Measurements from ENCODE around the gene TARS3. TPM values are rescaled to one million over a fixed set of nuclear protein-coding genes. Genes with fewer than 3 reads are reported as not detected.

TARS3 gene
- total RNA-seq, 1 experiment from 2014 or later = 9.5 TPM

DNA sequence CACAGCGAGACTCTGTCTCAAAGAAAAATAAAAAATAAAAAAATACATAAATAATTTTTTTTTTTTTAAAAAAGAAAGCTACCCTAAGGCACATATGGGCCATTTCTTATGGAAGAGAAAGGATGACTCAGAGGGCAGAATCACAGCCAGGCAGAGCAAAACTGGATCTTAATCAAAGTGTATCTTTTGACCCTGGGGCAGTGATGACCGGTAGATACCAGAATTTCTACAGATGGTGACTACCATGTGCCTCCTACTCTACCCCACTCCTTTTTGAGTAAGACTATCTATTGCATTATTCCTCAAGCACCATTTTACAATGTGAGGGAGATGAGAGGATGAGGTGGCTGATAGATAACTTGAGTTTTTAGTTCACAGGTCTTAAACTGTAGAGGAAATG is 26.0 kb downstream of the TARS3 start:
- ChIA-PET POLR2A (no interaction called here), CTCF (no interaction called here)
- H3K9me3 Mint-ChIP-seq = peaks cover 7% of the 10 kb centered on the region

DNA sequence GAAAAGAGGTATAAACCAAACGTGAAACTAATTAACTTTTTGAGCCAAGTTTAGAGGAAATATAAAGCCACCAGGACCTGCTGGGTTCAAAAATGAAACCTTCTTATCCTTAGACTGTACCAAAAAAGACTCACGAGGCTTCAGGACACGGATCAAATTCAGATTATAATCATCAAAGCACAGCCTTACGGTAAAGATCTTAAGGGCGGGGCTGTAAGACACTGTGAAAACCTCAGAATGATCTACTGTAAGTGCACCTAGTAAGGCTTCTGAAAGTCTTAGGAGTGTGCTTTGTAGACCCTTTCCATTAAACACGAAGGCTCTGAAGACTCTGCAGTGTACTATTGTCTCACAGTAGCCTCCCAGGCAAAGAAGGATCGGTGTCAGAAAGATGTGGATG is 26.8 kb downstream of the TARS3 start:
- Mint-ChIP-seq H3K27me3 (ENCODE audit: low read depth) (no peaks in the 10 kb centered on the region), H3K9me3 (peaks cover 7% of the 10 kb centered on the region), H3K4me3 (no peak overlapping the region), H3K27ac (no peak overlapping the region), H3K36me3 (peaks cover 41% of the 10 kb centered on the region), H3K4me1 (peaks cover 9% of the 10 kb centered on the region)
- DNase-seq (ENCODE audit: low spot score) = no peak
- TF ChIP-seq, protein P1, sequence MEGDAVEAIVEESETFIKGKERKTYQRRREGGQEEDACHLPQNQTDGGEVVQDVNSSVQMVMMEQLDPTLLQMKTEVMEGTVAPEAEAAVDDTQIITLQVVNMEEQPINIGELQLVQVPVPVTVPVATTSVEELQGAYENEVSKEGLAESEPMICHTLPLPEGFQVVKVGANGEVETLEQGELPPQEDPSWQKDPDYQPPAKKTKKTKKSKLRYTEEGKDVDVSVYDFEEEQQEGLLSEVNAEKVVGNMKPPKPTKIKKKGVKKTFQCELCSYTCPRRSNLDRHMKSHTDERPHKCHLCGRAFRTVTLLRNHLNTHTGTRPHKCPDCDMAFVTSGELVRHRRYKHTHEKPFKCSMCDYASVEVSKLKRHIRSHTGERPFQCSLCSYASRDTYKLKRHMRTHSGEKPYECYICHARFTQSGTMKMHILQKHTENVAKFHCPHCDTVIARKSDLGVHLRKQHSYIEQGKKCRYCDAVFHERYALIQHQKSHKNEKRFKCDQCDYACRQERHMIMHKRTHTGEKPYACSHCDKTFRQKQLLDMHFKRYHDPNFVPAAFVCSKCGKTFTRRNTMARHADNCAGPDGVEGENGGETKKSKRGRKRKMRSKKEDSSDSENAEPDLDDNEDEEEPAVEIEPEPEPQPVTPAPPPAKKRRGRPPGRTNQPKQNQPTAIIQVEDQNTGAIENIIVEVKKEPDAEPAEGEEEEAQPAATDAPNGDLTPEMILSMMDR (IDR thresholded peaks at IDR 0.05) = no peak
- TF ChIP-seq ZBTB21 (CRISPR knock-in tag; IDR thresholded peaks at IDR 0.05; ENCODE audit: borderline replicate concordance) (no peak), E2F4 (CRISPR knock-in tag; IDR thresholded peaks at IDR 0.05; ENCODE audit: borderline replicate concordance, low read depth) (no peak), HMGA2 (CRISPR knock-in tag; IDR thresholded peaks at IDR 0.05) (no peak)
- CTCF ChIA-PET = no interaction called here
- ATAC-seq = no peak
- POLR2A ChIA-PET = no interaction called here

More for the DNA sequence above, 26.0 kb downstream of the TARS3 start:
- no peaks in the 10 kb centered on the region for H3K27me3 Mint-ChIP-seq (ENCODE audit: low read depth)
- no peak overlapping the region for H3K27ac Mint-ChIP-seq
- no peak for DNase-seq (ENCODE audit: low spot score)
- H3K4me1 Mint-ChIP-seq = peaks cover 1% of the 10 kb centered on the region
- ATAC-seq = no peak
- H3K4me3 Mint-ChIP-seq = no peak overlapping the region
- H3K36me3 Mint-ChIP-seq = peaks cover 38% of the 10 kb centered on the region
- no peak for TF ChIP-seq ERG (CRISPR knock-in tag; IDR thresholded peaks at IDR 0.05)

DNA sequence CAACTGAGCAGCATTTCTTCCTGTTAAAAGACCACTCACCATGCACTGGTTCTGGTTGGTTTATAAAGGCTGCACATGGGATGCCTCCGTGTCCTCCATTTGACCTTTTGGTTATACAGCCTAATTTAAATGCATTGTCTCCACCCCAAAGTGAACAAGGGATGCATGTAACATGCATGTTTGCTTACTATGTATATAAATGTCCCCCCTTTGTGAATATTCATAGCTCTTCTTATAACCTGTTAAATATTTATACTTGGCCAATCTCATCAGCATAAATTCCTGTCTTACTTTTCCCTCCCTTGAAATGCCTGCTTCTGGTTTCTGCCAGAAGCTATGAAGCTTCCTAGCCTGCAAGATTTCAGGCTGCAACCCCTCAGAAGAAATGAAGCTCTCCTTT is 27.4 kb downstream of the TARS3 start:
- H3K4me1 Mint-ChIP-seq = peaks cover 9% of the 10 kb centered on the region
- POLR2A ChIA-PET = no interaction called here
- CTCF ChIA-PET = no interaction called here
- H3K27me3 Mint-ChIP-seq (ENCODE audit: low read depth) = no peaks in the 10 kb centered on the region
- no peak for TF ChIP-seq ESRRA (CRISPR knock-in tag; IDR thresholded peaks at IDR 0.05; ENCODE audit: borderline replicate concordance)
- H3K9me3 Mint-ChIP-seq = peaks cover 7% of the 10 kb centered on the region
- ATAC-seq (no peak), DNase-seq (ENCODE audit: low spot score) (no peak)
- H3K36me3 Mint-ChIP-seq = peaks cover 39% of the 10 kb centered on the region
- no peak overlapping the region for H3K4me3 Mint-ChIP-seq
- H3K27ac Mint-ChIP-seq = no peak overlapping the region

DNA sequence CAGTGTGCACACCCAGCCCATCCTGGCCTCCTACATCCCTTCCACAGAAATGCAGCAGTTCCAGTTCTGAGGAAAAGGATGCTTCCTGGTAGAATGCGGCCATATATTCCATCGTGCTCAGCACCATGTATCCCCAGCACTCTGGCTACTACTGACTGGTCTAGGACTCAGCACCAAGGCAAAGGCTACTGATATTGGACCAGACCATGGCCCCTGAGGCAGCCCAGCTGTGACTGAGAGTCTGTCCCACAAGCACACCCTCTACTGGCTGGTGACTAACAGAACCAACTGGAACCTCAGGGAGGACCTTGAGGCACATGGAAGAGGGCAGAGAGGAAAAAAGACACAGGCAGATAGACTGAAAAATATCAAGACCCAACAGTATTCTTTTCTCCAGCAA is 30.0 kb downstream of the TARS3 start:
- Mint-ChIP-seq H3K4me1 (peaks cover 9% of the 10 kb centered on the region), H3K4me3 (no peak overlapping the region), H3K9me3 (peaks cover 7% of the 10 kb centered on the region), H3K27ac (no peak overlapping the region), H3K27me3 (ENCODE audit: low read depth) (no peaks in the 10 kb centered on the region), H3K36me3 (peaks cover 21% of the 10 kb centered on the region)
- TF ChIP-seq TCF7 (CRISPR knock-in tag; IDR thresholded peaks at IDR 0.05; ENCODE audit: low read depth) (no peak), ATF1 (CRISPR knock-in tag; IDR thresholded peaks at IDR 0.05) (no peak), TEAD4 (CRISPR knock-in tag; IDR thresholded peaks at IDR 0.05) (no peak), ETV6 (CRISPR knock-in tag; IDR thresholded peaks at IDR 0.05) (no peak), JAZF1 (CRISPR knock-in tag; IDR thresholded peaks at IDR 0.05) (no peak), ZNF263 (CRISPR knock-in tag; IDR thresholded peaks at IDR 0.05; ENCODE audit: low read depth) (no peak), ZNF396 (CRISPR knock-in tag; IDR thresholded peaks at IDR 0.05; ENCODE audit: borderline replicate concordance) (no peak)
- TF ChIP-seq, protein P2, sequence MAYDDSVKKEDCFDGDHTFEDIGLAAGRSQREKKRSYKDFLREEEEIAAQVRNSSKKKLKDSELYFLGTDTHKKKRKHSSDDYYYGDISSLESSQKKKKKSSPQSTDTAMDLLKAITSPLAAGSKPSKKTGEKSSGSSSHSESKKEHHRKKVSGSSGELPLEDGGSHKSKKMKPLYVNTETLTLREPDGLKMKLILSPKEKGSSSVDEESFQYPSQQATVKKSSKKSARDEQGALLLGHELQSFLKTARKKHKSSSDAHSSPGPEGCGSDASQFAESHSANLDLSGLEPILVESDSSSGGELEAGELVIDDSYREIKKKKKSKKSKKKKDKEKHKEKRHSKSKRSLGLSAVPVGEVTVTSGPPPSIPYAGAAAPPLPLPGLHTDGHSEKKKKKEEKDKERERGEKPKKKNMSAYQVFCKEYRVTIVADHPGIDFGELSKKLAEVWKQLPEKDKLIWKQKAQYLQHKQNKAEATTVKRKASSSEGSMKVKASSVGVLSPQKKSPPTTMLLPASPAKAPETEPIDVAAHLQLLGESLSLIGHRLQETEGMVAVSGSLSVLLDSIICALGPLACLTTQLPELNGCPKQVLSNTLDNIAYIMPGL (CRISPR knock-in tag; IDR thresholded peaks at IDR 0.05) = no peak
- ATAC-seq = peak; percentile 87
- ChIA-PET POLR2A (no interaction called here), CTCF (no interaction called here)
- DNase-seq (ENCODE audit: low spot score) = peak; percentile 18
